ENCODE measurements around the gene POLR3A.

DNA sequence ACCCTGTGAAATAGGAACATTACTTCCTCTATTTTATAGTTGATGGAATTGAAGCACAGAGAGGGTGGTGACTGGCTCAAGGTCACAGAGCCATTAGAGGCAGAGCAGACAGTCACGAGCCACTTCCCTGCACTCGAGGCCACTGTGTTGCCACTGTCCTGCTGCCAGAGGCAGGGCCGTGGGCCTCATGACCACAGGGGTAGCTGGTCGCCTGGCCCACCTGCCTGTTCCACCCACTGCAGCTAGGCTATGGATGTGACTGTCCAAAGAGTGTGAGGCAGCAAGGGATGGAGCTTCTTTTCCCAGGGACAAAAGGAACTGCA is 42.5 kb upstream of the POLR3A start:
- TF ChIP-seq, protein P1, sequence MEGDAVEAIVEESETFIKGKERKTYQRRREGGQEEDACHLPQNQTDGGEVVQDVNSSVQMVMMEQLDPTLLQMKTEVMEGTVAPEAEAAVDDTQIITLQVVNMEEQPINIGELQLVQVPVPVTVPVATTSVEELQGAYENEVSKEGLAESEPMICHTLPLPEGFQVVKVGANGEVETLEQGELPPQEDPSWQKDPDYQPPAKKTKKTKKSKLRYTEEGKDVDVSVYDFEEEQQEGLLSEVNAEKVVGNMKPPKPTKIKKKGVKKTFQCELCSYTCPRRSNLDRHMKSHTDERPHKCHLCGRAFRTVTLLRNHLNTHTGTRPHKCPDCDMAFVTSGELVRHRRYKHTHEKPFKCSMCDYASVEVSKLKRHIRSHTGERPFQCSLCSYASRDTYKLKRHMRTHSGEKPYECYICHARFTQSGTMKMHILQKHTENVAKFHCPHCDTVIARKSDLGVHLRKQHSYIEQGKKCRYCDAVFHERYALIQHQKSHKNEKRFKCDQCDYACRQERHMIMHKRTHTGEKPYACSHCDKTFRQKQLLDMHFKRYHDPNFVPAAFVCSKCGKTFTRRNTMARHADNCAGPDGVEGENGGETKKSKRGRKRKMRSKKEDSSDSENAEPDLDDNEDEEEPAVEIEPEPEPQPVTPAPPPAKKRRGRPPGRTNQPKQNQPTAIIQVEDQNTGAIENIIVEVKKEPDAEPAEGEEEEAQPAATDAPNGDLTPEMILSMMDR (IDR thresholded peaks at IDR 0.05): no peak
- TF ChIP-seq POLR2A (IDR thresholded peaks at IDR 0.05): no peak
